ENCODE data around the gene YKT6.

YKT6 gene

DNA sequence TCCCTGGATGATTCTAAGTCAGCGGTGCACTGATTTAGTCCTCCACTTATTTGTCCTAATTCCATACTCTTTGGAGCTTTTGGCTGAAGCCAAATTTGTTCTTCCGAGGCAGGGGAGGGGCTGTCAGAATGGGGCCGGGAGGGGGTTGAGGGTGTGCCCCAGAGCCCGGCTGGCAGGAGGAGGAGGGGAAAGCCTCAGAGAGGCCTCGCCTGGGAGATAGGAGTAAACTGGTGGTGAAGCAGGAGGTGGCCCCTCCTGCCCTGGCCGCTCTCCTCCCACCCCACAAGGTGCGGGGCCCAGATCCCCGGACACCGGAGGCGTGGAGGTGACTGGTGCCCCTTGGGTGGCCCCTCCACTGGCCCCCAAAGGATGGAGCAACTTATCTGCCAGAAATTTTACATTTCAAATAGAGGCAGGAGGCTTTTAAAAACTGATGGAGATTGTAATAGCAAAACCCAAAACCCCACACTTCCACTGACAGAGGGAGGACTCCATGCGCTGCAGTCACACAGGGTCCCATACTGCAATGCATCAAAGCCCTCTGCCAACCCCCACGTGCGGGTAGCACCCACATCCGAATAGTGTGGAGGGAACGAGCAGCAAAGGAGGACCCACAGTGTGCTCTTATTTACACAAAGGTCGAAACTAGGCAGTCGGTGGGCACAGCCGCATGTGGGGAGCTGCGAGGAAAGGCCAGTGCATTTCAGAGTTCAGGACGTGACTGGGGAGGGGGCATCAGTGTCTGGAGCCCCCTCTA lies 62.7 kb downstream of the YKT6 start:
- no peak for DNase-seq

Data from NCI-H1105 treated with DMSO at 0.1 percent for 48 hours (cell line).